KMS-11 (cell line): ENCODE results near the gene GAS2L1.
"Not testable (repeated sequence)": the region's sequence is repeated elsewhere in the genome, so short reads cannot be mapped to it uniquely, and the experiment has no call there.

Experiments
- H2AFZ ChIP-seq: fragments of 200-600 bp; sonication (generic); 2 replicates; pipeline ENCODE4 v1.6.1; 2016; ENCODE audit warnings: antibody characterized with exemption, mixed run types, low read depth
- H3K27ac ChIP-seq: fragments of 200-600 bp; sonication (generic); 2 replicates; pipeline ENCODE4 v1.6.1; 2016; ENCODE audit warnings: mild to moderate bottlenecking, mixed run types
- H3K27me3 ChIP-seq: fragments of 200-600 bp; sonication (generic); 2 replicates; pipeline ENCODE4 v1.6.1; 2017; ENCODE audit warnings: mild to moderate bottlenecking, low read depth, mixed run types, moderate library complexity; ENCODE audit not compliant: insufficient read depth
- H3K36me3 ChIP-seq: fragments of 200-600 bp; sonication (generic); 2 replicates; pipeline ENCODE4 v1.6.1; 2017; ENCODE audit warnings: mild to moderate bottlenecking, mixed run types; ENCODE audit not compliant: insufficient read depth
- H3K4me1 ChIP-seq: fragments of 200-600 bp; sonication (generic); 2 replicates; pipeline ENCODE4 v1.6.1; 2016; ENCODE audit warnings: mild to moderate bottlenecking, low read depth, mixed run types; ENCODE audit not compliant: poor library complexity, severe bottlenecking
- H3K4me2 ChIP-seq: fragments of 200-600 bp; sonication (generic); 2 replicates; pipeline ENCODE4 v1.7.0; 2016; ENCODE audit warnings: mild to moderate bottlenecking, mixed run types
- H3K4me3 ChIP-seq: fragments of 200-600 bp; sonication (generic); IDR thresholded peaks from 2 replicates; pipeline ENCODE4 v1.6.1; 2017; ENCODE audit warnings: low read depth, low read length, mixed read lengths; ENCODE audit not compliant: insufficient read depth
- H3K79me2 ChIP-seq: fragments of 200-600 bp; sonication (generic); 2 replicates; pipeline ENCODE4 v1.6.1; 2016; ENCODE audit warnings: low read depth, mixed run types; ENCODE audit not compliant: insufficient read depth
- H3K9ac ChIP-seq: fragments of 200-600 bp; sonication (generic); 2 replicates; pipeline ENCODE4 v1.6.1; 2016; ENCODE audit warnings: mild to moderate bottlenecking, mixed run types
- H4K20me1 ChIP-seq: fragments of 200-600 bp; sonication (generic); 2 replicates; pipeline ENCODE4 v1.6.1; 2016; ENCODE audit warnings: mild to moderate bottlenecking, mixed run types; ENCODE audit not compliant: insufficient read depth
- CTCF ChIP-seq: fragments of 200-600 bp; sonication (generic); conservative IDR thresholded peaks from 2 replicates; pipeline ENCODE4 v1.6.1; 2017; ENCODE audit warnings: low read depth, mild to moderate bottlenecking, antibody characterized with exemption, low read length, moderate library complexity, mixed read lengths

Gene GAS2L1

DNA sequence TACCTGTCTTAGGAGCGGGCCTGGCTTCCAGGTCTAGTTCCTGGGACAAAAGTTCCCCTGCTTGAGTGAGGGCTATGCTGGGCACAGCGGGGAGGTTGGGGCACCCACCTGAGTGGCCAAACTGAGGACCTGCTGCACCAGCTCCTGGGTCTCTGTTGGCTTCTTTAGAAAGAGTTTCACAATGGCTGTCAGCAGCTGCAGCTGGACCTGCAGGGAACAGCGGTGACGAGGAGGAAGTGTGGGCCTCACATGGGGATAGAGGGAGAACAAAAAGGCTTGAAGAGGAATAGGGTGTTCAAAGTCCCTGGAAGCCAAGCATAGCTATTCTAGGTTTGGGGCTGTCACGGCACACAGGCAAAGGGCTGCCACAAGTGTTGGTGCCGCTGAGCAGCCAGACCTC, 35.7 kb downstream of the GAS2L1 start:
- no peak overlapping the region for H3K4me2 ChIP-seq
- H3K4me1 ChIP-seq = no peaks in the 10 kb centered on the region
- no peak overlapping the region for H3K27ac ChIP-seq
- H2AFZ ChIP-seq = no peak overlapping the region
- TF ChIP-seq CTCF = no peak
- no peaks in the 10 kb centered on the region for H4K20me1 ChIP-seq
- H3K27me3 ChIP-seq = no peaks in the 10 kb centered on the region
- H3K36me3 ChIP-seq = peaks cover 2% of the 10 kb centered on the region; the same call in 1 of the 2 replicates
- no peak overlapping the region for H3K9ac ChIP-seq
- H3K79me2 ChIP-seq = no peaks in the 10 kb centered on the region
- no peak overlapping the region for H3K4me3 ChIP-seq

DNA sequence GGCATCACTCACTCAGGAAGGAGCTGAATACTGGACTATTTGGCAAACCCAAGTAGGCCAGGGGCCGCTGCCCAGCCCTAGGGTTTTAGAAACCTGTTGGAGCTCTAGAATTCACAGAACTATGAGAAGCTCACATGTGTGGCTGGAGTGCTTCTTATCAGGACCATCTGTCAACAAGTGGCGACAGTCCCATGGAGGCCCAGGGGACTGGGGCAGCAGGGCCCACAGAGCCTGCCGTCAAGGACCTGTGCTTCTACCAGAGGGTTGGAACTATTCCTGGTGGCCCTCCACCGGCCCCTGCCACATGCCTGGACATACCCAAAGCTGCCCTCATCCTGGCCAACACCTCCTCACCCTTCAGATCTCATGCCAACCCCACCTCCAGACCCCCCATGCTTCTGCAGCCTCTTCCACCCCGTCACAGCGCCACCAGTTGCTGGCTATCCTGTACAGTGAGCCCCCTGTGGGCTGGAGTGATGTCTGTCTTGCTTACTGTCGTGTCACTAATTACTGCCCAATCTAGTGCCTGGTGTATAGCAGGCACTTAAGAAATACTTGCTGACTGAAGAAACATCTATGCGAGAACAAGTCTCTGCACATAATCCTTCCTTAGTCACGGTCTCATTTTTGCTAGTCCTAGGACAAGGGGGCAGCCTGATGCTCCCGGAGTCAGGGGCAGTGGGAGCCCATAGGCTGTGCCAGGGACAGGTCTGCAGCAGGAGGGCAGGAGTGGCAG, 36.3 kb downstream of the GAS2L1 start:
- H3K4me3 ChIP-seq = no peak overlapping the region
- no peak overlapping the region for H2AFZ ChIP-seq
- H3K36me3 ChIP-seq = peaks cover 2% of the 10 kb centered on the region; the same call in 1 of the 2 replicates
- no peaks in the 10 kb centered on the region for H3K79me2 ChIP-seq
- H3K27me3 ChIP-seq = no peaks in the 10 kb centered on the region
- H3K4me1 ChIP-seq = no peaks in the 10 kb centered on the region
- H3K9ac ChIP-seq = no peak overlapping the region
- no peak overlapping the region for H3K4me2 ChIP-seq
- no peak overlapping the region for H3K27ac ChIP-seq
- no peaks in the 10 kb centered on the region for H4K20me1 ChIP-seq
- no peak for TF ChIP-seq CTCF

- no peaks in the 10 kb centered on the region for H3K4me1 ChIP-seq
- peaks cover 2% of the 10 kb centered on the region; the same call in 1 of the 2 replicates for H3K36me3 ChIP-seq
- no peaks in the 10 kb centered on the region for H3K27me3 ChIP-seq
- no peak overlapping the region for H3K9ac ChIP-seq
- H3K4me2 ChIP-seq = no peak overlapping the region
- H2AFZ ChIP-seq = no peak overlapping the region
- no peak overlapping the region for H3K27ac ChIP-seq
- no peak for TF ChIP-seq CTCF
- no peaks in the 10 kb centered on the region for H3K79me2 ChIP-seq
- no peak overlapping the region for H3K4me3 ChIP-seq
- no peaks in the 10 kb centered on the region for H4K20me1 ChIP-seq
Observed at GRCh38 chr22:29343313-29343805, 36.9 kb downstream of the GAS2L1 start.

- Histone ChIP-seq H3K4me3 (no peak overlapping the region), H3K27me3 (no peaks in the 10 kb centered on the region), H3K79me2 (no peaks in the 10 kb centered on the region), H2AFZ (no peak overlapping the region), H3K9ac (no peak overlapping the region), H3K4me2 (no peak overlapping the region), H3K36me3 (peaks cover 2% of the 10 kb centered on the region; the same call in 1 of the 2 replicates), H4K20me1 (no peaks in the 10 kb centered on the region), H3K27ac (no peak overlapping the region), H3K4me1 (no peaks in the 10 kb centered on the region)
- no peak for TF ChIP-seq CTCF
Observed at GRCh38 chr22:29344137-29344536, 37.7 kb downstream of the GAS2L1 start.

DNA sequence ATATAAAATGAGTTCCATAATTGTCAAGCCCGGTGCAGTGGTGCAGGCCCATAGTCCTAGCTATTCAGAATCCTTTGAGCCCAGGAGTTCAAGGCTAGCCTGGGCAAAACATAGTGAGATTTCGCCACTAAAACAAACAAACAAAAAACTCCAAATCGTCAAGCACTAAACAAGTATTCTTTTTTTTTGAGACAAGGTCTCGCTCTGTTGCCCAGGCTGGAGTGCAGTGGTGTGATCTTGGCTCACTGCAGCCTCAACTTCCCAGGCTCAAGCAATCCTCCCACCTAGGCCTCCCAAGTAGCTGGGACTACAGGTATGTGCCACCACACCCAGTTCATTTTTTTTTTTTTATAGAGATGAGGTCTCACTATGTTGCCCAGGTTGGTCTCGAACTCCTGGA, 38.4 kb downstream of the GAS2L1 start:
- not testable (repeated sequence) for H3K4me1 ChIP-seq, H3K27ac ChIP-seq, H2AFZ ChIP-seq, H3K9ac ChIP-seq, H3K36me3 ChIP-seq, H3K4me2 ChIP-seq, H3K79me2 ChIP-seq, H4K20me1 ChIP-seq, H3K4me3 ChIP-seq, H3K27me3 ChIP-seq
